Nephron (organoid): Measurements from ENCODE around the gene MYOF.
"Not testable (repeated sequence)": the region's sequence is repeated elsewhere in the genome, so short reads cannot be mapped to it uniquely, and the experiment has no call there.

Source experiments
- H3K27ac Mint-ChIP-seq, 3 experiments: 2 replicates each; pipeline ENCODE4 v1.8.0; 2020; ENCODE audit warnings: mixed read lengths in 3 of 3, mild to moderate bottlenecking in 2 of 3, moderate library complexity in 1 of 3
- H3K27me3 Mint-ChIP-seq: 2 replicates; pipeline ENCODE4 v1.8.0; 2021; ENCODE audit warnings: low read depth, mild to moderate bottlenecking, moderate library complexity, mixed read lengths
- H3K36me3 Mint-ChIP-seq: 2 replicates; pipeline ENCODE4 v1.8.0; 2020; ENCODE audit warnings: low read depth, mixed read lengths
- H3K4me1 Mint-ChIP-seq: 2 replicates; pipeline ENCODE4 v1.8.0; 2020; ENCODE audit warnings: mixed read lengths
- H3K4me3 Mint-ChIP-seq, 3 experiments: 2 replicates each; pipeline ENCODE4 v1.8.0; 2020; ENCODE audit warnings: mild to moderate bottlenecking in 3 of 3, mixed read lengths in 3 of 3, moderate library complexity in 2 of 3
- H3K9me3 Mint-ChIP-seq: 2 replicates; pipeline ENCODE4 v1.8.0; 2020; ENCODE audit warnings: mixed read lengths
- TF ChIP-seq, protein P1 (sequence below), 3 experiments: fragments of 200-600 bp; sonication (generic); IDR thresholded peaks; one replicate each; pipeline ENCODE4 v1.5.0; 2021; ENCODE audit warnings: antibody characterized with exemption in 3 of 3; ENCODE audit not compliant: unreplicated experiment in 3 of 3

MYOF gene

DNA sequence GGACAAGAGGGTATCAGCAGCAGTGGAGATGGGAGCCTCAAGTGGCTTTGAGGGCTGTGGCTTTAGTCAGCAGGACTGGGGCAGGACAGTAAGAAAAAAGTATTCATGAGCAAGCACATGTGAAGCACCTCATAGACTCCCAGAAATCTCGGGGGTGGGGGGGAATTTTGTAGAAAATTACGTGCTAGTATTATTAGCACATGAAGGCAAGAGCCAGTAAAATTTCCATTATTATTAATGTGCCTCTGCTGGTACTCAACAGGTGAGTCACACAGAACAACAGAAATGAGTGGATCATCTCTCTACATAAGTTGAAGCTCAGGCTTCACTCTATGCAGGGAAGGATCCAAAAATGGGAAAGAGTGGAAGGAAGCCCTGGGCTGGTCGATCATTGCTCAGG is 114.5 kb downstream of the MYOF start:
- H3K27ac Mint-ChIP-seq: no peak overlapping the region
- no peaks in the 10 kb centered on the region for H3K9me3 Mint-ChIP-seq
- TF ChIP-seq, protein P1, sequence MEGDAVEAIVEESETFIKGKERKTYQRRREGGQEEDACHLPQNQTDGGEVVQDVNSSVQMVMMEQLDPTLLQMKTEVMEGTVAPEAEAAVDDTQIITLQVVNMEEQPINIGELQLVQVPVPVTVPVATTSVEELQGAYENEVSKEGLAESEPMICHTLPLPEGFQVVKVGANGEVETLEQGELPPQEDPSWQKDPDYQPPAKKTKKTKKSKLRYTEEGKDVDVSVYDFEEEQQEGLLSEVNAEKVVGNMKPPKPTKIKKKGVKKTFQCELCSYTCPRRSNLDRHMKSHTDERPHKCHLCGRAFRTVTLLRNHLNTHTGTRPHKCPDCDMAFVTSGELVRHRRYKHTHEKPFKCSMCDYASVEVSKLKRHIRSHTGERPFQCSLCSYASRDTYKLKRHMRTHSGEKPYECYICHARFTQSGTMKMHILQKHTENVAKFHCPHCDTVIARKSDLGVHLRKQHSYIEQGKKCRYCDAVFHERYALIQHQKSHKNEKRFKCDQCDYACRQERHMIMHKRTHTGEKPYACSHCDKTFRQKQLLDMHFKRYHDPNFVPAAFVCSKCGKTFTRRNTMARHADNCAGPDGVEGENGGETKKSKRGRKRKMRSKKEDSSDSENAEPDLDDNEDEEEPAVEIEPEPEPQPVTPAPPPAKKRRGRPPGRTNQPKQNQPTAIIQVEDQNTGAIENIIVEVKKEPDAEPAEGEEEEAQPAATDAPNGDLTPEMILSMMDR (IDR thresholded peaks at IDR 0.05; ENCODE audit: unreplicated experiment in 3 of 3): no peak
- H3K27me3 Mint-ChIP-seq: no peaks in the 10 kb centered on the region
- no peak overlapping the region for H3K4me3 Mint-ChIP-seq
- peaks cover 32% of the 10 kb centered on the region for H3K36me3 Mint-ChIP-seq
- H3K4me1 Mint-ChIP-seq: no peaks in the 10 kb centered on the region

DNA sequence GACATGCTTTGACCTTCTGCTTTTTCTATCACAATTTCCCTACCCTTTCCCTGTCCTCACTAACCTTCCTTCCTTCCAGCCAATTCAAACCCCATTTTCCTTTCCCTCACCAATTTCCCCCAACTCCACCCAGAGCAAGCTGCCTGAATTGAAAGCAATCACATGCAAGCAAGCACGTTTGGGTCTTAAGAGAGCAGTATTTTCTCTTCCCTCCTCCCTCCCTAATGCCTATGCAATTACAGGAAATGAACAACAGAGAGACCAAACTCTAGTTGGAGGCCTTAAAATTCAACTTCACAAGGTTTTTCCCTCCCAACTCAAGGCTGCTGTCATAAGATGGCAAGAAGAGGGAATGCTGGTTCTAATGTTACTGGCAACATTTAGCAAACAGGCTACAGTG is 117.2 kb downstream of the MYOF start:
- H3K4me1 Mint-ChIP-seq: no peaks in the 10 kb centered on the region
- H3K27me3 Mint-ChIP-seq: no peaks in the 10 kb centered on the region
- H3K9me3 Mint-ChIP-seq: no peaks in the 10 kb centered on the region
- peaks cover 36% of the 10 kb centered on the region for H3K36me3 Mint-ChIP-seq
- H3K27ac Mint-ChIP-seq: no peak overlapping the region
- TF ChIP-seq, protein P1 (IDR thresholded peaks at IDR 0.05; ENCODE audit: unreplicated experiment in 3 of 3): no peak
- no peak overlapping the region for H3K4me3 Mint-ChIP-seq

- Mint-ChIP-seq H3K4me1 (no peaks in the 10 kb centered on the region), H3K4me3 (no peak overlapping the region), H3K36me3 (peaks cover 32% of the 10 kb centered on the region), H3K27ac (no peak overlapping the region), H3K9me3 (no peaks in the 10 kb centered on the region), H3K27me3 (no peaks in the 10 kb centered on the region)
- TF ChIP-seq, protein P1 (IDR thresholded peaks at IDR 0.05; ENCODE audit: unreplicated experiment in 3 of 3): no peak
Measured at GRCh38 chr10:93363891-93364648, 118.1 kb downstream of the MYOF start.

DNA sequence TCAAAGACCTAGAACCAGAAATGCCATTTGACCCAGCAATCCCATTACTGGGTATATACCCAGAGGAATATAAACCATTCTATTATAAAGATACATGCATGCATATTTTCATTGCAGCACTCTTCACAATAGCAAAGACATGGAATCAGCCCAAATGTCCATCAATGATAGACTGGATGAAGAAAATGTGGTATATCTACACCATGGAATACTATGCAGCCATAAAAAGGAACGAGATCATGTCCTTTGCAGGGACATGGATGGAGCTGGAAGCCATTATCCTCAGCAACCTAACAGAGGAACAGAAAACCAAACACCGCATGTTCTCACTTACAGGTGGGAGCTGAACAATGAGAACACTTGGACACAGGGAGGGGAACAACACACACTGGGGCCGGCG is 123.7 kb downstream of the MYOF start:
- not testable (repeated sequence) for H3K4me1 Mint-ChIP-seq, H3K27me3 Mint-ChIP-seq, H3K4me3 Mint-ChIP-seq, H3K27ac Mint-ChIP-seq, H3K9me3 Mint-ChIP-seq
- peaks cover 42% of the 10 kb centered on the region for H3K36me3 Mint-ChIP-seq

DNA sequence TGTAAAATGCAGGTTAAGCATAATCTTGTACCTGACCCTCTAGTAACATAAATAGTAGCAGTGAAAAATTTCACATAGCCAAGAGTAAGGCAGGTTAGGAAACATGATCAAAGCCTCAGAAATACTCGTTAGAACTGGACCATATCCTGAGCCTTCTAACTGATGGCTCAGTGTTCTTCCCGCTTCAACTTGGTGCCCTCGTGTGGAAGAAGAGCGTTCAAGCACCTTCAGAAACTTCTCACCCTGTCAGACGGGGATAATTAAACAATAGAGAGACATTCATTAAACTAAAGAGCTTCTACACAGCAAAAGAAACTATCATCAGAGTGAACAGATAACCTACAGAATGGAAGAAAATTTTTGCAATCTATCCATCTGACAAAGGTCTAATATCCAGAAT is 124.5 kb downstream of the MYOF start:
- Mint-ChIP-seq H3K4me3 (no peak overlapping the region), H3K4me1 (no peaks in the 10 kb centered on the region), H3K27me3 (no peaks in the 10 kb centered on the region), H3K27ac (no peak overlapping the region), H3K36me3 (peaks cover 37% of the 10 kb centered on the region), H3K9me3 (no peaks in the 10 kb centered on the region)
- TF ChIP-seq, protein P1 (IDR thresholded peaks at IDR 0.05; ENCODE audit: unreplicated experiment in 3 of 3): peak; percentile 48 to 72 (median 65)

DNA sequence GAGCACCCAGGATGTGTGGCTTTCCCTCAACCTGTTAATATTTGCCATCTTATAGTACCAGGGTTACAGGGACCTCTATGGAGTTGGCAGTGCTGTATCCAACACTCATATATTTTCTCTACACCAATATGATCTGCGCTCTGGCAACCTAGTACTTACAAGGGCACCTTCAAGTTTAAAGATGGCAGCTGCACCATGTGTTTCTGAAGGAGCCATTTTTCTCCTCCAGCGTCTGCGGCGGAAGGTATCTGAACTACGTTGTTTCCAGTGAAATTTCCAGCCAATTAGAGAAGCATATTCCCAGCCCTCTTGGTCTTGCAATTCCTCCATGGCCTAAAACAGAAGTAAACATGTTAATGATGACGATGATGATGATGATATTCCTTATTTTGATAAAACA is 125.6 kb downstream of the MYOF start:
- Mint-ChIP-seq H3K4me1 (no peaks in the 10 kb centered on the region), H3K36me3 (peaks cover 40% of the 10 kb centered on the region), H3K4me3 (no peak overlapping the region), H3K27me3 (no peaks in the 10 kb centered on the region), H3K9me3 (no peaks in the 10 kb centered on the region), H3K27ac (no peak overlapping the region)
- TF ChIP-seq, protein P1 (IDR thresholded peaks at IDR 0.05; ENCODE audit: unreplicated experiment in 3 of 3): no peak
